ENCODE measurements around the gene GFOD1.

DNA sequence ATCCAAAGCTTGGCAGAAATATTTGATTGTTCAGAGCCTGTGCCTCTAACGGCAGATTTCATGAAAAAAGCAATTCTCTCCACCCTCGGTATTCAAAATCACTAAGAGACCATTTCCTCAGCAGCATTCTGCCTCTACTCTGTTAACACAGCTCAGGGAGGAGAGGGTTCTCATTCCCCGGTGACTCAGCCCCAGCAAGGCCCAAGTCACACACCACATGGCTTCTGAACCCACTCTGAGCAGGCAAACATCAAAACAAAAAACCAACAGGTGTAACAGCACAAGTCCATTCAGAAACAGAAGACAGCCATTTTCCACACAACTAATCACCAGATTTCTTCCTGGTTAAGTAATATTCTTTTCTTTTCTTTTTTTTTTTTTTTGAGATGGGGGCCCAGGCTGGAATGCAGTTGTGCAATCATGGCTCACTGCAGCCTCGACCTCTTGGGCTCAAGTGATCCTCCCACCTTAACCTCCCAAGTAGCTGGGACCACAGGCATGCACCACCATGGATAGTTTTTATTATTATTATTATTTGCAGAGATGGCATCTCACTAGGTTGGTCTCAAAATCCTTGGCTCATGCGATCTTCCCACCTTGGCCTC lies 55.4 kb downstream of the GFOD1 start:
- TF ChIP-seq, protein P1, sequence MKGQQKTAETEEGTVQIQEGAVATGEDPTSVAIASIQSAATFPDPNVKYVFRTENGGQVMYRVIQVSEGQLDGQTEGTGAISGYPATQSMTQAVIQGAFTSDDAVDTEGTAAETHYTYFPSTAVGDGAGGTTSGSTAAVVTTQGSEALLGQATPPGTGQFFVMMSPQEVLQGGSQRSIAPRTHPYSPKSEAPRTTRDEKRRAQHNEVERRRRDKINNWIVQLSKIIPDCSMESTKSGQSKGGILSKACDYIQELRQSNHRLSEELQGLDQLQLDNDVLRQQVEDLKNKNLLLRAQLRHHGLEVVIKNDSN (IDR thresholded peaks at IDR 0.05; ENCODE audit: borderline replicate concordance, extremely low read length, insufficient read depth, low read depth, low read length) = no peak
- TF ChIP-seq RCOR1 (conservative IDR thresholded peaks at IDR 0.05; ENCODE audit: low read depth, low read length) (no peak), EZH2 (IDR thresholded peaks at IDR 0.05; ENCODE audit: borderline replicate concordance, control insufficient read depth, low read depth, low read length) (no peak), POLR2AphosphoS5 (IDR thresholded peaks at IDR 0.05; ENCODE audit: low read length) (no peak), EGR1 (IDR thresholded peaks at IDR 0.05; ENCODE audit: borderline replicate concordance in 1 of 2, low read depth in 2 of 2, low read length in 2 of 2) (no peak), NR2C1 (IDR thresholded peaks at IDR 0.05) (no peak), JUNB (IDR thresholded peaks at IDR 0.05) (no peak), EP300 (IDR thresholded peaks at IDR 0.05; ENCODE audit: borderline replicate concordance in 1 of 2, control insufficient read depth in 1 of 2, low read depth in 2 of 2, low read length in 2 of 2) (0 out of 4 replicates have a peak, but pooled peaks of 1 of the 2 experiments have one; percentile 4)
- TF ChIP-seq, protein P2, sequence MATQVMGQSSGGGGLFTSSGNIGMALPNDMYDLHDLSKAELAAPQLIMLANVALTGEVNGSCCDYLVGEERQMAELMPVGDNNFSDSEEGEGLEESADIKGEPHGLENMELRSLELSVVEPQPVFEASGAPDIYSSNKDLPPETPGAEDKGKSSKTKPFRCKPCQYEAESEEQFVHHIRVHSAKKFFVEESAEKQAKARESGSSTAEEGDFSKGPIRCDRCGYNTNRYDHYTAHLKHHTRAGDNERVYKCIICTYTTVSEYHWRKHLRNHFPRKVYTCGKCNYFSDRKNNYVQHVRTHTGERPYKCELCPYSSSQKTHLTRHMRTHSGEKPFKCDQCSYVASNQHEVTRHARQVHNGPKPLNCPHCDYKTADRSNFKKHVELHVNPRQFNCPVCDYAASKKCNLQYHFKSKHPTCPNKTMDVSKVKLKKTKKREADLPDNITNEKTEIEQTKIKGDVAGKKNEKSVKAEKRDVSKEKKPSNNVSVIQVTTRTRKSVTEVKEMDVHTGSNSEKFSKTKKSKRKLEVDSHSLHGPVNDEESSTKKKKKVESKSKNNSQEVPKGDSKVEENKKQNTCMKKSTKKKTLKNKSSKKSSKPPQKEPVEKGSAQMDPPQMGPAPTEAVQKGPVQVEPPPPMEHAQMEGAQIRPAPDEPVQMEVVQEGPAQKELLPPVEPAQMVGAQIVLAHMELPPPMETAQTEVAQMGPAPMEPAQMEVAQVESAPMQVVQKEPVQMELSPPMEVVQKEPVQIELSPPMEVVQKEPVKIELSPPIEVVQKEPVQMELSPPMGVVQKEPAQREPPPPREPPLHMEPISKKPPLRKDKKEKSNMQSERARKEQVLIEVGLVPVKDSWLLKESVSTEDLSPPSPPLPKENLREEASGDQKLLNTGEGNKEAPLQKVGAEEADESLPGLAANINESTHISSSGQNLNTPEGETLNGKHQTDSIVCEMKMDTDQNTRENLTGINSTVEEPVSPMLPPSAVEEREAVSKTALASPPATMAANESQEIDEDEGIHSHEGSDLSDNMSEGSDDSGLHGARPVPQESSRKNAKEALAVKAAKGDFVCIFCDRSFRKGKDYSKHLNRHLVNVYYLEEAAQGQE (IDR thresholded peaks at IDR 0.05; ENCODE audit: low read depth, low read length) = no peak
- TF ChIP-seq, protein P3, sequence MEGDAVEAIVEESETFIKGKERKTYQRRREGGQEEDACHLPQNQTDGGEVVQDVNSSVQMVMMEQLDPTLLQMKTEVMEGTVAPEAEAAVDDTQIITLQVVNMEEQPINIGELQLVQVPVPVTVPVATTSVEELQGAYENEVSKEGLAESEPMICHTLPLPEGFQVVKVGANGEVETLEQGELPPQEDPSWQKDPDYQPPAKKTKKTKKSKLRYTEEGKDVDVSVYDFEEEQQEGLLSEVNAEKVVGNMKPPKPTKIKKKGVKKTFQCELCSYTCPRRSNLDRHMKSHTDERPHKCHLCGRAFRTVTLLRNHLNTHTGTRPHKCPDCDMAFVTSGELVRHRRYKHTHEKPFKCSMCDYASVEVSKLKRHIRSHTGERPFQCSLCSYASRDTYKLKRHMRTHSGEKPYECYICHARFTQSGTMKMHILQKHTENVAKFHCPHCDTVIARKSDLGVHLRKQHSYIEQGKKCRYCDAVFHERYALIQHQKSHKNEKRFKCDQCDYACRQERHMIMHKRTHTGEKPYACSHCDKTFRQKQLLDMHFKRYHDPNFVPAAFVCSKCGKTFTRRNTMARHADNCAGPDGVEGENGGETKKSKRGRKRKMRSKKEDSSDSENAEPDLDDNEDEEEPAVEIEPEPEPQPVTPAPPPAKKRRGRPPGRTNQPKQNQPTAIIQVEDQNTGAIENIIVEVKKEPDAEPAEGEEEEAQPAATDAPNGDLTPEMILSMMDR (IDR thresholded peaks at IDR 0.05 in 2 of 3, conservative IDR thresholded peaks at IDR 0.05 in 1 of 3; ENCODE audit: control insufficient read depth in 2 of 3, extremely low read depth in 1 of 3, insufficient read depth in 1 of 3, low read depth in 3 of 3, low read length in 3 of 3) = no peak

All from GM12878 (cell line).